ENCODE results near the gene PIGZ. TPM values are rescaled to one million over a fixed set of nuclear protein-coding genes. Genes with fewer than 3 reads are reported as not detected.

Gene PIGZ
- total and polyA plus RNA-seq, 4 donors, result 1.4 to 5.5 (median 2.2) TPM

- no peak for DNase-seq
- Histone ChIP-seq H3K4me3 (no peak overlapping the region), H3K27ac (ENCODE audit: low read depth in 1 of 2, low read length in 1 of 2) (no peak overlapping the region), H3K4me1 (ENCODE audit: control insufficient read depth in 5 of 5, insufficient read depth in 5 of 5, low read length in 5 of 5) (peaks cover 0 to 8% (median 0%) of the 10 kb centered on the region in 5 donors), H3K27me3 (ENCODE audit: control insufficient read depth in 3 of 3, insufficient read depth in 3 of 3, low read length in 2 of 3) (no peaks in the 10 kb centered on the region), H3K36me3 (ENCODE audit: control insufficient read depth in 4 of 4, insufficient read depth in 4 of 4, low read length in 4 of 4) (peaks cover 0 to 2% (median 0%) of the 10 kb centered on the region in 4 donors), H3K9ac (ENCODE audit: insufficient read depth in 1 of 2, low read length in 2 of 2) (no peak overlapping the region), H3K9me3 (ENCODE audit: control insufficient read depth in 4 of 4, insufficient read depth in 3 of 4, low read length in 3 of 4) (no peaks in the 10 kb centered on the region)
- 93 to 96% methylated on average over 6 of the region's 6 CpGs for WGBS, 2 donors
- no peak for TF ChIP-seq CTCF (IDR thresholded peaks at IDR 0.05; ENCODE audit: control extremely low read depth, extremely low read depth)
- ATAC-seq (ENCODE audit: insufficient read depth, low FRiP score), result no peak
Observed at GRCh38 chr3:196949750-196950149, 18.9 kb downstream of the PIGZ start.

- H3K9me3 ChIP-seq (ENCODE audit: control insufficient read depth in 4 of 4, insufficient read depth in 3 of 4, low read length in 3 of 4), result no peaks in the 10 kb centered on the region
- H3K4me1 ChIP-seq (ENCODE audit: control insufficient read depth in 5 of 5, insufficient read depth in 5 of 5, low read length in 5 of 5), result peaks cover 0 to 8% (median 0%) of the 10 kb centered on the region in 5 donors
- no peak overlapping the region for H3K4me3 ChIP-seq
- no peak for TF ChIP-seq CTCF (IDR thresholded peaks at IDR 0.05; ENCODE audit: control extremely low read depth, extremely low read depth)
- 86 to 92% methylated on average over 6 of the region's 6 CpGs for WGBS, 2 donors
- no peak overlapping the region for H3K27ac ChIP-seq (ENCODE audit: low read depth in 1 of 2, low read length in 1 of 2)
- no peak overlapping the region for H3K9ac ChIP-seq (ENCODE audit: insufficient read depth in 1 of 2, low read length in 2 of 2)
- DNase-seq (peak in 2 of 3 donors; percentile 53 to 71), ATAC-seq (ENCODE audit: insufficient read depth, low FRiP score) (no peak)
- H3K27me3 ChIP-seq (ENCODE audit: control insufficient read depth in 3 of 3, insufficient read depth in 3 of 3, low read length in 2 of 3), result no peaks in the 10 kb centered on the region
- H3K36me3 ChIP-seq (ENCODE audit: control insufficient read depth in 4 of 4, insufficient read depth in 4 of 4, low read length in 4 of 4), result peaks cover 0 to 2% (median under 1%) of the 10 kb centered on the region in 4 donors
Observed at GRCh38 chr3:196949285-196949619, 19.4 kb downstream of the PIGZ start.

GRCh38 chr3:196948442-196949284 lies 20.0 kb downstream of the PIGZ start:
- Histone ChIP-seq H3K36me3 (ENCODE audit: control insufficient read depth in 4 of 4, insufficient read depth in 4 of 4, low read length in 4 of 4) (peaks cover 0 to 2% (median under 1%) of the 10 kb centered on the region in 4 donors), H3K27me3 (ENCODE audit: control insufficient read depth in 3 of 3, insufficient read depth in 3 of 3, low read length in 2 of 3) (no peaks in the 10 kb centered on the region), H3K4me3 (no peak overlapping the region), H3K9me3 (ENCODE audit: control insufficient read depth in 4 of 4, insufficient read depth in 3 of 4, low read length in 3 of 4) (no peaks in the 10 kb centered on the region), H3K9ac (ENCODE audit: insufficient read depth in 1 of 2, low read length in 2 of 2) (no peak overlapping the region), H3K4me1 (ENCODE audit: control insufficient read depth in 5 of 5, insufficient read depth in 5 of 5, low read length in 5 of 5) (peaks cover 0 to 10% (median 1%) of the 10 kb centered on the region in 5 donors), H3K27ac (ENCODE audit: low read depth in 1 of 2, low read length in 1 of 2) (no peak overlapping the region)
- TF ChIP-seq CTCF (IDR thresholded peaks at IDR 0.05; ENCODE audit: control extremely low read depth, extremely low read depth), result no peak
- DNase-seq (peak; percentile 65 to 91 (median 77)), ATAC-seq (ENCODE audit: insufficient read depth, low FRiP score) (no peak)
- WGBS, 2 donors, result 63 to 72% methylated on average over 22 of the region's 22 CpGs

Measured in lung (tissue), 12 donors.